Activated T-cell treated with anti-CD3 and anti-CD28 coated beads for 4 hours (primary cell): ENCODE results near the gene CFLAR.
A peak's percentile ranks its signal among the peaks of the same experiment; 100 is the strongest.
"Not testable (repeated sequence)": the region's sequence is repeated elsewhere in the genome, so short reads cannot be mapped to it uniquely, and the experiment has no call there.

ENCODE experiments used
- DNase-seq: peaks from one replicate; pipeline ENCODE4 v3.0.0-alpha.2; 2020

Gene CFLAR

GRCh38 chr2:201149064-201149820, 33.3 kb downstream of the CFLAR start:
- no peak for DNase-seq

DNA sequence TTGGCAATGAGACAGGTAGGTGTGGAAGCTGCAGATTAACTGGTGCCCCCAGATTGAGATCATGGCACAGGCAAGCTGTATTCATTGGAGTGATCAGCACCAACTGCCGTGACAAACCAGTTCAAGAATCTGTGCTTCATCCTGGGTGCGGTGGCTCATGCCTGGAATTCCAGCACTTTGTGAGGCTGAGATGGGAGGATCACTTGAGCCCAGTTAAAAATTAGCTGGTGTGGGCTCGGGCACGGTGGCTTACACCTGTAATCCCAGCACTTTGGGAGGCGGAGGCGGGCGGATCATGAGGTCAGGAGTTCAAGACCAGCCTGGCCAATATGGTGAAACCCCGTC, 33.8 kb downstream of the CFLAR start:
- DNase-seq = not testable (repeated sequence)

DNA sequence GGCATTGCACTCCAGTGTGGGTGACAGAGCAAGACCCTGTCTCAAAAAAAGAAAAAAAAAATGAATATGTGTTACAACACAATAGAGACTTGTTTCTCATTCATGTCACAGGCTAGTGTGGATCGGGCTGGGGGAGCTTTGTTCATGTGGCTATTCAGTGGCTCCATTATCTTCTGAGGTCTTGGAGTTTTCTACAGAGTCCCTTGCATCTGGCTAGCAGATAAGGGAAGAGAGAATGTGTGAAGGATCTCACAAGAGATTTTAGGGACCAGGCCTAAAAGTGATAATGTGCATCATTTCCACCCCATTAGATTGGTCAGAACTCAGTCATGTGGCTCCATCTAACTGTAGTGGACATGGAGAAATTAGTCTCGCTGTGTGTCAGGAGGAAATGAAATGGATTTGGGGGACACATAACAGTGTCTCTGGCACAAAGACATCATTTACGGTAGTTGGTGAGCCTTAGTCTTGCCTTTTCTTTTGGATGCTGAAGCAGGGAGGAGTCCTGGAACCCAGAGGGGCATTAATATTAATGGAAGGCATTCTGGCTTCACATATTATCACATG, 34.6 kb downstream of the CFLAR start:
- DNase-seq = no peak

- no peak for DNase-seq
These were observed 35.4 kb downstream of the CFLAR start for GRCh38 chr2:201151127-201151981.

- DNase-seq = no peak
These were observed 36.6 kb downstream of the CFLAR start for GRCh38 chr2:201152517-201152916.

DNA sequence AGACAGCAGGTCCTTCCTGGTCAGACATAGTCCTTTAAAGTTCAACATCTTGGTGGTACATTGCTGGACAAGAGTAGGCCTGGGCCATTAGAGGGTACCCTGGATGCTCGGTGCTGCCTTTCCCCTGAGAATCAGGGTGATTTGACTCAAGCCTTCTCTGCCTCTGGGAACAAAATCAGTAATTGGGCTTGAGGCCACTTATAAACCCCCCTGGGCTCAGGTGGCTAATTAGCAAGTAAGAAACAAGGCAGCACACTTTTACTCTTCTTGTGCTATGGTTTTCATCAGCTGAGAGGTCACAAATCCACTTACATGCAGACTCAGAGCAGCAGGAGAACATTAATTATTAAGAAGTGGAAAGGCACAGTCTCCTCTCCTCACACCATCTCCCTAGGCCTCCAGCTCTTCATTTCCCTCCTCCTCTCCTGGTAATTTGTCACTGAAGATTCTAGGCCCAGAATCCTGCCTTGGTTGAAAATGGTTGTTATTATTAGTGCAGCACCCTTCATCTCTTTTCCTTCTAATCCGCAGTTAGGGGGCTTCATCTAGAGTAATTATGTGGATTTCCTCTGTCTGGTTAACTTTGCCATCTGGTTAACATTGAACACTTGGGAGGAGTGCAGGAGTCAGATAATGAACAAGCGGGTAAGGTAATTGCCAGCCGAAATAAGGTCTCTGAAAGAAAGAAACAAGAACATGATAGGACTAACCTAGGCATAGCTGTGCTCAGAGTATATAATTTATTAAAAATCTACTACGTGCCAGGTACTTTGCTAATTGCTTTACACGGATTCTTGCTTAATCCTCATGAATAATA, 37.2 kb downstream of the CFLAR start:
- DNase-seq = no peak

DNA sequence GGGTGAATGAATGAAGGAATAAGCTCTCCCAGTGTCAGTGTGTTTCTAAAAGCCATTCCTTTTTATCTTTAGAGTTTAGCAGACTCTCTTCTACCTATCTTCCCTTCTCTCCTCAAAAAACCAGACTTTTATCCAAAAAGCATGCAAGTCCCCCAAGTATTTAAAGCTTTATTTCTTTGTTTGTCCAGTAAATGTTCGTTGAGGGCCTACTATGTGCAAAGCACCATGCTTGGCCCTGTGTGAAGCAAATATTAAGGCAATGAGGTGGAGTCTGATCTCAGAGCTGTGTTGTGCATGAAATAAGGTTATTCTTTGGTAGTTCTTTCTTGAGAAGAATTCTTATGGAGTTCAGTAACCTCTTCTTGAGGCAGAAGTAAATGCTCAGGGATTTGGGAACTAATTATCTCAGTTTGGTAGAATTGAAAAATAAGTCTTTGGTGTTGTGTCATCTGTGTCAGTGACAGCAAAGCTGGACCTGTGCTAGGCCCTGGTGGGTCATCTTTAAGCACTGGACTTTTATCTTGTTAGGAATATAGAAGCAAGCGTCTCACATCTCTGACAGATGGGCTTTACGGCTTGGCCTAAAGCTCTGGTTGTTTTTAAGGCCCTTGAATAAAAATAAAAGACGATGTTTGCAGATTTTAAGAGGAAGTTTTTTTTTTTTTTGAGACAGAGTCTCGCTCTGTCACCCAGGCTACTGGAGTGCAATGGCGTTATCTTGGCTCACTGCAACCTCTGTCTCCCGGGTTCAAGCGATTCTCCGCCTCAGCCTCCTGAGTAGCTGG, 38.8 kb downstream of the CFLAR start:
- no peak for DNase-seq

- DNase-seq = no peak
These were observed 40.1 kb downstream of the CFLAR start for GRCh38 chr2:201156036-201156435.

DNA sequence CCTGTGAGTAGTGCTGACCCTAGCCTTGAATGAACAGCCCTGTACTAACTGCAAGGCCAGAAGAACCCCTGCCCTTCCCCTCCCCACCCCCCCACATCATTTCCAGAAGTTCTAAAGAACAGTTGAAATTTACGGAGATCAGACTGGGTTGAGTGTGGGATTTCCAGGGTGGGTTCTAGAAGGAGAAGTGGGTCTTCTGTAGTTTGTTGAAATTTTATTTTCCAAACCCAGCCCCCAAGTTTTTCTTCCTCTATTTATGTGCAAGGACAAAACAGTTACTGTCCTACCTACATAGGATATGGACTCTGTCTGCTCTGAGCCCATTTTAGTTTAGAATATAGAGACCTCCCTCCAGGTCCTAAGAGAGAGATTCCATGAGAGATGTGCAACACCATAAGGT, 40.7 kb downstream of the CFLAR start:
- DNase-seq = no peak

GRCh38 chr2:201157694-201158093, 41.7 kb downstream of the CFLAR start:
- DNase-seq = no peak

DNA sequence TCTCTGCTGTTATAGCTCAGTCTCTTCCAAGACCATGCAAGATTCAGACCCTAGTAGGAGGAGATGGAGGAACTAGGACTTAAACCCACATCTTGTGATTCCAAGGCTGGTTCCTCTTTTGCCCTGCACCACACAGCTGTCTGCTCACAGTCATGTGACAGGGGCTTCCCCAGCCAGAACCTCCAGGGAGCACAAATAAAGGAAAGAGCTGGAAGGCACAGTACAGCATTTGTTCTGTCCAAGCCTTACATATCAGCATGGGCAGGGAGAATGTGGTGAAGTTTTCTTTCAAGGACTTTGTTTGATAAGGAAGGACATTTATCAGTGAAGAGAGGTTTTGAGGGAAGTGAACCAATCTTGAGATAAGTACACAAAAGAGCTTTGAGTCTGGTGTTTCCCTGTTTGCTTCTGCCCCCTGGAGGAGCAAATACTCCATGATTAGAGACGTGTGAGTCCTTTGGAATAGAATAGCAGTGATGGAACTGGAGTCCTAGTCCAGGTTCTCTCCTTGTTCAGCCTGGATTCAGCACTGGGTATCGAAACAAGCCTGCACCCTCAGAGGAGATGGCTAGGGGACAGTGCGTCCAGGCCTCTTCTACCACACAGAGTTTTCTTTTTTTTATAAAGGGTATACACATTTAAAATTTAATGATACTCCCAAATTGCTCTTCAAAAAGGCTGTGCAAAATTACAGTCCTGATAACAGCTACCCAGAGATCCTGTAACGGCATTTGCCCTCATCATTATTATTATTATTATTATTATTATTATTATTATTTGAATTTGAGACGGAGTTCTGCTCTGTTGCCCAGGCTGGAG, 42.4 kb downstream of the CFLAR start:
- peak; percentile 46 for DNase-seq

DNA sequence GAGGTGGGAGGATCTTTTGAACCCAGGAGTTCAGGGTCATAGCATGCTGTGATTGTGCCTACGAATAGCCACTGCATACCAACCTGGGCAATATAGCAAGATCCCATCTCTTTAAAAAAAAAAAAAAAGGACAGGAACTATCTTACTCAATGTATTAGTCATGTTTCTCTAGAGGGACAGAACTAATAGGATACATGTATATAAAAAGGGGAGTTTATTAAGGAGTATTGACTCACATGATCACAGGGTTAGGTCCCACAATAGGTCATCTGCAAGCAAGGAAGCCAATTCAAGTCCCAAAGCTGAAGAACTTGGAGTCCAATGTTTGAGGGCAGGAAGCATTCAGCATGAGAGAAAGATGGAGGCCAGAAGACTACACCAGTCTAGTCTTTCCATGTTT, 48.2 kb downstream of the CFLAR start:
- no peak for DNase-seq

DNA sequence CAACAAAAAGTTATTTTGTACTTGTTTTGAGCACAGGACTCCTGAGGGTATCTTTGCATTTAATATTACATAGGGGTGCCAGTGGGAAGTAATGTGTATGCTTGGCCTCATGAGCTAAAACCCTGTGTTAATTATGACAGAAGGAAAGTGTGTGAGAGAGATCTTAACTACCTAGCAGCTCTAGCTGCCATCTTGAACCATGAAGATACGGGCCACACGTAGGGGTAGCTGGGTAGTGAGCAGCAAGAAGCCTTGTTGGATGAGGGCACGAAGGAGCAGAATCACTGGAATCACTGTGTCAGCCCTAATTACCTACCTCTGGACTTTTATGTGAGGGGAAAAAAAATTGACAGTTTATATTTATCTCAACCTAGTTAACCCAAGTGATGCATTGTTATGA, 51.6 kb downstream of the CFLAR start:
- no peak for DNase-seq

DNA sequence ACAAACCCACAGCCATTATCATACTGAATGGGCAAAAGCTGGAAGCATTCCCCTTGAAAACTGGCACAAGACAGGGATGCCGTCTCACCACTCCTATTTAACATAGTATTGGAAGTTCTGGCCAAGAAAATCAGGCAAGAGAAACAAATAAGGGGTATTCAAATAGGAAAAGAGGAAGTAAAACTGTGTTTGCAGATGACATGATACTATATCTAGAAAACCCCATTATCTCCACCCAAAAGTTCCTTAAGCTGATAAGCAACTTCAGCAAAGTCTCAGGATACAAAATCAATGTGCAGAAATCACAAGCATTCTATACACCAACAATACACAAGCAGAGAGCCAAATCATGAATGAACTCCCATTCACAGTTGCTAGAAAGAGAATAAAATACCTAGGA, 52.5 kb downstream of the CFLAR start:
- DNase-seq = not testable (repeated sequence)

DNA sequence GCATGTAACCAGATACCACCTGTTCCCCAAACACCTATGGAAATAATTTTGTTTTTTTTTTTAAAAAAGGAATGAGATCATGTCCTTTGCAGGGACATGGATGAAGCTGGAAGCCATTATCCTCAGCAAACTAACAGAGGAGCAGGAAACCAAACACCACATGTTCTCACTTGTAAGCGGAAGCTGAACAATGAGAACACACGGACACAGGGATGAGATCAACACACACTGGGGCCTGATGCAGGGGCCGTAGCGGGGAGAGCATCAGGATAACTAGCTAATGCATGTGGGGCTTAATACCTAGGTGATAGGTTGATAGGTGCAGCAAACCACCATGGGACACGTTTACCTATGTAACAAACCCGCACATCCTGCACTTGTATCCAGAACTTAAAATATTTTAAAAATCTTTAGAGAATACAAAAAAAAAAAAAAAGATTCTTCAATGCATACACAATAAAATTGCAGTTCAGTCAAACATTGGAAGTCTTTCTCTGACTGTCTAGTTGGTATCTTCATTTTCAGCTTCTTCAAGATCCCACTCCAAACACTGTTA, 55.4 kb downstream of the CFLAR start:
- DNase-seq = no peak

- DNase-seq = no peak
These were observed 56.3 kb downstream of the CFLAR start for GRCh38 chr2:201172279-201172678.

GRCh38 chr2:201174687-201175086, 58.7 kb downstream of the CFLAR start:
- no peak for DNase-seq

DNA sequence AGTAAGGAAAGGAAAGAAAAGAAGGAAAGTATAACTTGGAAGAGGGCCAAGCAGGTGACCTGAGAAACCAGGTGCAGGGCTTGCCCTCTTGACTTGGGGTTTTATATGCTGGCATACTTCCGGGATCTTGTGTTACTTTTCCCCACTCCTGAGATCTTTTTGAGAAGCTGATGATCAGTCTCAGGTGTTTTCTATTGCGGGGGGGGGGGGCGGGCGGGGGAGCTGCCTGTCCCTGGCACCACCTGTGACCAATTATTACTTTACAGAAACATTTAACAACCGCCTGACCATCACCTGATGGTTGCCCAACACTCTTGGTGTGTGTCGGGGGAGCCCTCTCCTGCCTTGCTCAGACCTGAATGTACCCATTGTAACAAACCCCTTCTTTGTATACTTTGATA, 60.1 kb downstream of the CFLAR start:
- no peak for DNase-seq

GRCh38 chr2:201180010-201180409, 64.0 kb downstream of the CFLAR start:
- no peak for DNase-seq

DNA sequence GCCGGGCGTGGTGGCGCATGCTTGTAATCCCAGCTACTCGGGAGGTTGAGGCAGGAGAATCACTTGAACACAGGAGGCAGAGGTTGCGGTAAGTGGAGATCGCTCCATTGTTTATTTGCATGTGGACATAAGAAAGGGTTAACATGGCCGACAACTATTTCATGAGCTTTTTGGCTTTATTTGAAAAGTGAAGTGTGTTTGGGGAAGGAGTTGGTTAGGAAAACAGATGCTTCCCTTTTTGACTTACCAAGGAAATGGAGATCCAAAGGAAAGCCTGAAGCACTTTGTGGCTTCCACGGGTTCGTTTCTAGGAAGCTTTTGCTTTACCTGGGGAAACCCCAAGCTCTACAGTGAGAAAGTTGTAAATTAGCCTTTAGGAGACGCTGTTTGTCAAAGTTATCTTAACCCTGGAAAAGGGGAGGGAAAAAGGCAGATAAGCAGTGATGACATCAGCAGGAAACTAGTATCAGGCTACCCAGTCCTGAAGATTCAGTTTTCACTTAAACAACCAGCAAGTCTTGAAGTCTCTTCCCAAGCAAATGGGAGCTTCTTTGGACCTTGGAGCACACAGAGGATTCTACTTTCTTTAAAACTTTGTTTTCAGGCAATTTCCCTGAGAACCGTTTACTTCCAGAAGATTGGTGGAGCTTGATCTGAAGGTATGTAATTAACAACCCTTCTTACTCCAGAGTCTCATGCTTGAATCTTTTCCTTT, 66.8 kb downstream of the CFLAR start, which contains the start of gene CASP10:
TSS of gene CASP10 (plus strand) at position 492 of the 715 bp plus-strand sequence. CDS start 2,637 bp downstream, outside the sequence.
- DNase-seq = peak; percentile 16
